Measurements from ENCODE around the gene IFT88. TPM values are rescaled to one million over a fixed set of nuclear protein-coding genes. Genes with fewer than 3 reads are reported as not detected.

IFT88 gene
- total and polyA plus RNA-seq, 7 donors, result 6.6 to 21.8 (median 13.8) TPM

DNA sequence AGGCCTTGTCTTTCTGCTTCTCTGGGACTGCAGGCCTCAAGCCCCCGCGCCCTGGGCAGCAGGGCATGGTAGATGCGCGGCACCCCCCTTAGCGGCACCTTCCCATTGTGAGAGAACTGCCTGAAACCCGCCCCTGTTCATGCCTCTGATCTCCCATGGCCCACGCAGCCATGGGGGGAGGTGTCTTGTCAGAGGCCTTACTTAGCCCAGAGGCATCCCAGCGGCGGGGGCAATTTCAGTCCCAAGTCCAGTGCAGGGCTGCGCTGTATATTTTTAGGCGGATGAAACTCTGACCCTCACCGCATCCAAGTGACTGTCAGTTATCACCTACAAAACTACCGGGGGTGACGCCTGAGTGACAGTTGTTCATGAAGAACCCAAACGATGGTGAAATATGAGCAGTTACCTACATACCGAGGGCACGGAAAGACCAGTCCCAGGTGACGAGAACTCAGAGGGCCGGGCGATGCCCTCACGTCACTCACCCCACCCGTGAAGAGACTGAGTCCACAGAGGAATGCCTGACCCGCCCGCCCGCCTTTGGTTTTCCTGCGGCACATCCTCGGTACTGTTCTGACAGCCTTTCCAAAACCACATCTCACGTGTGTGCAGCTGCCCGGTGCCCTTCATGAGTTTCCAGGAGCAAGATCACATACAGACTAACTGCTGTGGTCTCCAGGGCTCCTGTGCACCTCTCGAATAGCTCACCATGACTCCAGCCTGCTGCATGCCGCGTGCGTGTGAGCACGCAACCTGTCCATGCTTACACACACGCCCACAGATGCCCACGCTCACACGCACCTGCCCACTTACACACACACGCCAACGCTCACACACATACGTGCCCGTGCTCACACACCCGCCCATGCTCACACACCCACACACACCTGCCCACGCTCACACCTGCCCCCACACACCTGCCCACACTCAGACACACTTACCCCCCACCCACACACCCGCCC lies 150.9 kb downstream of the IFT88 start:
- intact Hi-C loops (cut with DNase I), result no loop called here
- Histone ChIP-seq H3K9me3 (no peaks in the 10 kb centered on the region), H3K4me1 (peaks cover 0 to 25% (median 23%) of the 10 kb centered on the region in 4 donors), H3K27ac (no peak overlapping the region), H3K4me3 (no peak overlapping the region), H3K27me3 (peaks cover 3 to 28% (median 21%) of the 10 kb centered on the region in 3 donors), H3K36me3 (no peaks in the 10 kb centered on the region)
- 91 to 95% methylated on average over 44 of the region's 44 CpGs for WGBS, 2 donors
- no peak for TF ChIP-seq POLR2A (IDR thresholded peaks at IDR 0.05)
- TF ChIP-seq, protein P1, sequence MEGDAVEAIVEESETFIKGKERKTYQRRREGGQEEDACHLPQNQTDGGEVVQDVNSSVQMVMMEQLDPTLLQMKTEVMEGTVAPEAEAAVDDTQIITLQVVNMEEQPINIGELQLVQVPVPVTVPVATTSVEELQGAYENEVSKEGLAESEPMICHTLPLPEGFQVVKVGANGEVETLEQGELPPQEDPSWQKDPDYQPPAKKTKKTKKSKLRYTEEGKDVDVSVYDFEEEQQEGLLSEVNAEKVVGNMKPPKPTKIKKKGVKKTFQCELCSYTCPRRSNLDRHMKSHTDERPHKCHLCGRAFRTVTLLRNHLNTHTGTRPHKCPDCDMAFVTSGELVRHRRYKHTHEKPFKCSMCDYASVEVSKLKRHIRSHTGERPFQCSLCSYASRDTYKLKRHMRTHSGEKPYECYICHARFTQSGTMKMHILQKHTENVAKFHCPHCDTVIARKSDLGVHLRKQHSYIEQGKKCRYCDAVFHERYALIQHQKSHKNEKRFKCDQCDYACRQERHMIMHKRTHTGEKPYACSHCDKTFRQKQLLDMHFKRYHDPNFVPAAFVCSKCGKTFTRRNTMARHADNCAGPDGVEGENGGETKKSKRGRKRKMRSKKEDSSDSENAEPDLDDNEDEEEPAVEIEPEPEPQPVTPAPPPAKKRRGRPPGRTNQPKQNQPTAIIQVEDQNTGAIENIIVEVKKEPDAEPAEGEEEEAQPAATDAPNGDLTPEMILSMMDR (IDR thresholded peaks at IDR 0.05), result no peak
- TF ChIP-seq POLR2AphosphoS5 (IDR thresholded peaks at IDR 0.05), result no peak
- no peak for TF ChIP-seq EP300 (IDR thresholded peaks at IDR 0.05)
- DNase-seq, result no peak

DNA sequence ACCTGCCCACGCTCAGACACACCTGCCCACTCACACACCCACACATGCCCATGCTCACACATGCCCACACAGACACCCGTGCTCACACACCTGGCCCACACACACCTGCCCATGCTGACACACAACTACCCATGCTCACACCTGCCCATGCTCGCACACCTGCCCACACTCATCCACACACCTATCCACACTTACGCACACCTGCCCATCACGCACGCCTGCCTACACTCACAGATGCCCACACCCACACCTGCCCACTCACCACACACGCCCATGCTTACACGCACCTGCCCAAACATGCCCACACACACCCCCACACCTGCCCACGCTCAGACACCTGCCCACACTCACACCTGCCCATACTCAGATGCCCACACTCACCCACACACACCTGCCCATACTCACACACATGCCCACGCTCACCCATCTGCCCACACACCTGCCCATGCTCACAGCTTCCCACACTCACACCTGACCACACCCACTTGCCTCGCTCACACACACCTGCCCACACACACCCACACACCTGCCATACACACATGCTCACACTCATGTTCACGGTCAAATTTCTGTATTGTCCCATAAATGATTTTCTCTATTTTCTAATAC lies 152.1 kb downstream of the IFT88 start:
- 79 to 92% methylated on average over 12 of the region's 12 CpGs for WGBS, 2 donors
- Histone ChIP-seq H3K27ac (no peak overlapping the region), H3K4me3 (no peak overlapping the region), H3K9me3 (no peaks in the 10 kb centered on the region), H3K4me1 (peaks cover 0 to 20% (median 17%) of the 10 kb centered on the region in 4 donors), H3K27me3 (peaks cover 3 to 28% (median 21%) of the 10 kb centered on the region in 3 donors), H3K36me3 (no peaks in the 10 kb centered on the region)
- TF ChIP-seq POLR2AphosphoS5 (IDR thresholded peaks at IDR 0.05) (no peak), EP300 (IDR thresholded peaks at IDR 0.05) (no peak), POLR2A (IDR thresholded peaks at IDR 0.05) (no peak)
- intact Hi-C loops (cut with DNase I), result no loop called here
- DNase-seq, result no peak

DNA sequence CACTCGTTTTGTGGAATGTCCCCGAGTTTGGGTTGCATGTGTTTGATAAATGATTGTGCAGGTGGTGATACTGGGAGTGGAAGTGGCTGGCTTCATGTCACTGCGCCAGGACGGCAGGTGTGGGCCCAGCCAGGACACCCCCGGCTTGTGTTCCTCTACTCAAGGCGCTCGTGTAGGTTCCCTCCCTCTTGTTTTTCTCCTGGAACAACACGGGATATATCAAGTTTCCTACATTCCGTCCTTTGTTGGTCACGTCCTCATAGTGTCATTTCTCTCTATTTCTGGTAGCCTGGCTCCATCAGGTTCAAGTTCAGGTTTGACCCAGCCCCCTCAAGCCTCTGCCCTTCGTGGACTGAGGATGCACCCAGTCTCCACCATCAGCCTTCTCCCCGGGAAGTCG lies 152.8 kb downstream of the IFT88 start:
- TF ChIP-seq, protein P1 (IDR thresholded peaks at IDR 0.05), result no peak
- TF ChIP-seq POLR2A (IDR thresholded peaks at IDR 0.05), result no peak
- TF ChIP-seq POLR2AphosphoS5 (IDR thresholded peaks at IDR 0.05), result no peak
- TF ChIP-seq EP300 (IDR thresholded peaks at IDR 0.05), result no peak
- no peak overlapping the region for H3K27ac ChIP-seq
- 83 to 89% methylated on average over 13 of the region's 13 CpGs for WGBS, 2 donors

DNA sequence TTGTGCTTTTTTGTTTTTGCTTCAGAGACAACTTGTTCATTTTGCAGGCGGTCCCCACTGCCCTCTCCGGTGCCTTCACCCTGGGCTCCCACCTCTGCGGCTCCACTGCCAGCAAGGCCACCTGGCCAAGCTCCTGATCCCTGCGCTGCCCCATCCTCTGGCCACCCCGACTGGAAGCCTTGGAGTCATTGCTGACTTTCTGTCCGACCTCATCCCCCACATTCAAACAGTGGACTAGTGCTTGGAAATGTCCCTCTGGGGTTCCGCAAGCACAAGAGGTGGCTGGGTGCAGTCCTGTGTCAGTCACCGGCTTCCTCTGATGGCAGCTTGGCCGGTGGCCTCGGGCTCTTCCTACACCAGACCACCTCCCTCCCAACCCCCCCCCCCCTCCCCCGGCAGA lies 153.5 kb downstream of the IFT88 start:
- Histone ChIP-seq H3K36me3 (no peaks in the 10 kb centered on the region), H3K4me3 (no peak overlapping the region), H3K9me3 (no peaks in the 10 kb centered on the region), H3K4me1 (peaks cover 0 to 17% (median 12%) of the 10 kb centered on the region in 4 donors), H3K27me3 (peaks cover 3 to 28% (median 21%) of the 10 kb centered on the region in 3 donors), H3K27ac (no peak overlapping the region)
- 89 to 95% methylated on average over 11 of the region's 11 CpGs for WGBS, 2 donors
- intact Hi-C loops (cut with DNase I), result no loop called here
- no peak for DNase-seq
- TF ChIP-seq POLR2AphosphoS5 (IDR thresholded peaks at IDR 0.05), result no peak
- TF ChIP-seq, protein P1 (IDR thresholded peaks at IDR 0.05), result no peak
- TF ChIP-seq POLR2A (IDR thresholded peaks at IDR 0.05), result no peak
- no peak for TF ChIP-seq EP300 (IDR thresholded peaks at IDR 0.05)

More for the DNA sequence above, 152.8 kb downstream of the IFT88 start:
- Histone ChIP-seq H3K4me1 (peaks cover 0 to 19% (median 14%) of the 10 kb centered on the region in 4 donors), H3K36me3 (no peaks in the 10 kb centered on the region), H3K4me3 (no peak overlapping the region), H3K9me3 (no peaks in the 10 kb centered on the region), H3K27me3 (peaks cover 3 to 28% (median 21%) of the 10 kb centered on the region in 3 donors)
- intact Hi-C loops (cut with DNase I), result no loop called here
- no peak for DNase-seq

DNA sequence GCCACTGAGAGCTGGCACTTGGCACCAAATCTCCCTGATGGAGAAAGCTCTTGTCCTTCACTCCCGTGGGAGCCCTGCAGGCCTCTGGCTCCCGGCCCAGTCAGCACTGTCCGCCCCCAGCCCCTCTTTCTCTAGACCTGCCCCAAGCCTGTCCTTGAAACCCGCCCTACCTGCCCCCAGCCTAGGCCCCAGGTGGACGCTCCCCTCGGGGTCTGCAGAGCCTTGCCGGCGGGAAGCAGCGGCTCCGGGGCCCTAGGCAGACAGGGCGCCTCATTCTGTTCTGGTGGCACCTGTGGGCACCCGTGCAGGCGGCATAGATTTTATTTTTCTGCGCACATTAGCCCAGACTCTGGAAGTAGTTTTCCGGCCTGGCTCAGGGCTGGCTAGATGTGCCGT lies 154.1 kb downstream of the IFT88 start:
- intact Hi-C loops (cut with DNase I), result no loop called here
- no peak for TF ChIP-seq POLR2AphosphoS5 (IDR thresholded peaks at IDR 0.05)
- TF ChIP-seq, protein P1 (IDR thresholded peaks at IDR 0.05), result no peak
- no peak for TF ChIP-seq POLR2A (IDR thresholded peaks at IDR 0.05)
- no peak for TF ChIP-seq EP300 (IDR thresholded peaks at IDR 0.05)

More for the DNA sequence above, 154.1 kb downstream of the IFT88 start:
- no peaks in the 10 kb centered on the region for H3K9me3 ChIP-seq
- peaks cover 3 to 28% (median 21%) of the 10 kb centered on the region in 3 donors for H3K27me3 ChIP-seq
- no peak overlapping the region for H3K27ac ChIP-seq
- peak overlapping the region in 3 of 4 donors; percentile 36 to 50 (median 46) for H3K4me3 ChIP-seq
- WGBS, 2 donors, result 73 to 80% methylated on average over 16 of the region's 16 CpGs
- H3K4me1 ChIP-seq, result peaks cover 0 to 17% (median 12%) of the 10 kb centered on the region in 4 donors
- no peak for DNase-seq
- H3K36me3 ChIP-seq, result no peaks in the 10 kb centered on the region
